HG03060 (cell line): ENCODE results near the gene ASCL2.
"Not testable (repeated sequence)": the region's sequence is repeated elsewhere in the genome, so short reads cannot be mapped to it uniquely, and the experiment has no call there.

Source experiments
- ATAC-seq: cut with Tn5 transposase; IDR thresholded peaks from one replicate; pipeline ENCODE4 v1.9.1; 2021; ENCODE audit warnings: low read depth, moderate number of reproducible peaks; ENCODE audit not compliant: unreplicated experiment

Gene ASCL2

GRCh38 chr11:2237457-2238238 is 32.7 kb downstream of the ASCL2 start:
- ATAC-seq: no peak

GRCh38 chr11:2236381-2237134 is 33.8 kb downstream of the ASCL2 start:
- not testable (repeated sequence) for ATAC-seq

GRCh38 chr11:2235588-2236326 is 34.6 kb downstream of the ASCL2 start:
- no peak for ATAC-seq

GRCh38 chr11:2234963-2235362 is 35.4 kb downstream of the ASCL2 start:
- no peak for ATAC-seq

GRCh38 chr11:2233693-2234455 is 36.5 kb downstream of the ASCL2 start:
- no peak for ATAC-seq

DNA sequence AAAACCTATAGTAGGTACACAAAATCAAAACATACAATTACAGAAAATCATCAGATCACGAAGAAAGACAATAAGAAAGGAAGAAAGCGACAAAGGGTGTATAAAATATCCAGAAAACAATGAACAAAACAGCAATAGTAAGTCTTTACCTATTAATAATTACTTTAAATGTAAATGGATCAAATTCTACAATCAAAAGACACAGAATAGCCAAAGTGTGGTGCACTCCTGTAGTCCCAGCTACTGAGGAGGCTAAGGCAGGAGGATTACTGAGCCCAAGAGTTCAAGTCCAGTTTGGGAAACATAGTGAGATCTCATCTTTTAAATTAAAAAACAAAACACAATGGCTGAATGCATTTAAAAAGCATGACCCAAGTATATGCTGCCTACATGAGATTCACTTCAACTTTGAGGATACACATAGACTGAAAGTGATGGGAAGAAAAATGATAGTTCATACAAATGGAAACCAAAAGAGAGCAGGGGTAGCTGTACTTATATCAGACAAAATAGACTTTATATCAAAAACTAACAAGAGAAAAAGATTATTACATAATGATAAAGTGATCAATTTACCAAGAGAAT is 40.6 kb downstream of the ASCL2 start:
- no peak for ATAC-seq

DNA sequence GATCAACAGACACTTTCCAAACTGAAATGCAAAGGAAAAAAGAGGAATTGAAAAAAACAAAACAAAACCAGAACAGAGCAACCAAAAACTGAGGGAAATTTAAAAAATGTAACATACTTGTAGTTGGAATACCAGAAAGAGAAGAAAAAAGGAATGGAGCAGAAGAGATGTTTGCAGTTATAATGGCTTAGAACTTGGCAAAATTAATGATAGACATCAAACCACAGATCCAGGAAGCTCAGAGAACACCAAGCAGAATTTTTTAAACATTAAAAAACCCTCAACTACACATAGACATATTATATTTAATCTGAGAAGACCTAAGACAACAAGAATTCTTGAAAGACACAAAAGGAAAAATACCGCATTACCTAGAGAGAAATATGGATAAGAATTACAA is 46.1 kb downstream of the ASCL2 start:
- no peak for ATAC-seq

GRCh38 chr11:2223153-2223794 is 47.1 kb downstream of the ASCL2 start:
- ATAC-seq: no peak

DNA sequence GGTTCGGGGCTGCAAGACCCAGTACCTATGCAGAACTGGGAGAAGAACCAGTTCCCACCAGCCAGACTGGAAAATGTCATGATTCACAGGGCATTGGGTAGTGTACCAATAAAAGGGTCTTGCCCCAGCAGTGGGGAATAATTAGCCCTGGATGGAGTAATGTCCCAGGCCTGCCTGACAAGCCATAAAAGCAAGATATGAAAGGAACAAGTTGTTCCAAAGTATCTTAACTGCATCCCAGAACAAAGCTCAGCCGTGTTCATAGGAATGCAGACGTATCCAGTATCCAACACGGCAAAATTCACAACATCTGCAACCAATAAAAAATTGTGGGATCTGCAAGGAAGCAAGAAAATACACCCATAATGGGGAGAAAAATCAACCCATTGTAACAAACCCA is 47.9 kb downstream of the ASCL2 start:
- ATAC-seq: no peak

DNA sequence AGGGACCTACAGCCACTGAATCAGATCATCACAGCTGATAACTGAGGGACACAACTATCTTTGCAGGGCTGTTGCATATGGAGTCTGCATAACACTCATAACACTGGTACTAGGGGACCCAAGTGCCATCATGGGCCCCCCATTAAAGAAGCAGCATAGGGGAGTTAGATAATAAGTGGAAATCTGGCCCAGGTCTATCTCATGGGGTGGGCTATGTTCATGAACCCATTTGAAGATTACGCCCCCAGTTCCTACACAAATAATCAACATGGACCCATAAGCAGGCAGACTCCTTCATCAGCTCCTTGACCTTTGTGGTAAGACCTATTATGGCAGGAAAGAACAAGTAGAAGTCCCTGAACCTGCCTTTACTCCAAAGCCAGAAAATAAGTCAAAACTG is 48.8 kb downstream of the ASCL2 start:
- ATAC-seq: no peak

GRCh38 chr11:2221024-2221423 is 49.4 kb downstream of the ASCL2 start:
- no peak for ATAC-seq

DNA sequence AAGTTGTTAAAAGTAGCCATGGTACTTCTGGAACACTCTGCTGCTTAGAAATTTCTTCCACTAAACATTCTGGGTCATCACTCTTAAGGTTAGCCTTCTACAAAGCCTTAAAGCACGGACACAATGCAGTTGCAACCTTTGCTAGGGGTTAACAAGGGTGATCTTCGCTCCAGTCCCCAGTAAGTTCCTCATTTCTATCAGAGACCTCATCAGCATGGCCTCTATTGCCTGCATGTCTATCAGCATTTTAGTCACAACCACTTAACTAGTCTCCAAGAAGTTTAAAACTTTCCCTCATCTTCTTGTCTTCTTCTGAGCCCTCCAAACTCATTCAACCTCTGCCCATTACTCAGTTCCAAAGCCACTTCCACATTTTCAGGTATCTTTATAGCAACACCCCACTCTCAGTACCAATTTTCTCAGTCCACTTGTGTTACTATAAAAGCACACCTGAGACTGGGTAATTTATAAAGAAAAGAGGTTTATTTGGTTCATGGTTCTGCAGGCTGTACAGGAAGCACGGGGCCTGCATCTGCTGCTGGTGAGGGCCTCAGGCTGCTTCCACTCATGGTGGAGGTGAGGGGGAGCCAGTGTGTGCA is 50.1 kb downstream of the ASCL2 start:
- no peak for ATAC-seq

DNA sequence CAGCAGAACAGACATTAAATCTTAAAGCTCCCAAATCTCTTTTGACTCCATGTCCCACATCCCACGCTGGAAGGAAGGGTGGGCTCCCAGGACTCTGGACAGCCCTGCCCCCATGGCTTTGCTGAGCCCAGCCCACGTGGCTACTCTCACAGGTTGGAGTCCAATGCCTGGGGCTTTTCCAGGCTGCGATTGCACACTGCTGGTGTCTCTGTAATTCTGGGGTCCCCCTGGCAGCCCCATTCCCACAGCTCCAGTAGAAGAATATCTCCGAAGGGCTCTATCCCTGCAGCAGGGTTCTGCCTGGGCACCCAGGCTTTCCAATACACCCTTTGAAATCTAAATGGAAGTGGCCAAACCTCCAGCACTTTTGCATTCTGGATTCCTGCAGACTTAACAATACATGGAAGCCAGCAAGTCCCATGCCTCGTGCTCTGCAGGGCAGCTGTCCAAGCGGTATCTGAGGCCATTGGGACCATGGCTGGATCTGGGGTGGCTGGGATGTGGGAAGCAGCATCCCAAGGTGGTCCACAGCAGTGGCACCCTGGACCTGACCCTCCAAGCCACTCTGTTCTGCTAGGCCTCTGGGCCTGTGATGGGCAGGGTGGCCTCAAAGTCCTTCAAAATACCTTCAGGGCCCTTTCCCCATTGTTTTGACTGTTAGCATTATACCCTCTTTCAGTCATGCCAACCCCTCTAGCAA is 50.9 kb downstream of the ASCL2 start:
- no peak for ATAC-seq
